HG02938 (cell line): ENCODE results near the gene SLC38A3.
"Not testable (repeated sequence)": the region's sequence is repeated elsewhere in the genome, so short reads cannot be mapped to it uniquely, and the experiment has no call there.

Experiments
- ATAC-seq: cut with Tn5 transposase; IDR thresholded peaks from one replicate; pipeline ENCODE4 v1.9.1; 2021; ENCODE audit warnings: mild to moderate bottlenecking, moderate library complexity; ENCODE audit not compliant: unreplicated experiment

The SLC38A3 gene

DNA sequence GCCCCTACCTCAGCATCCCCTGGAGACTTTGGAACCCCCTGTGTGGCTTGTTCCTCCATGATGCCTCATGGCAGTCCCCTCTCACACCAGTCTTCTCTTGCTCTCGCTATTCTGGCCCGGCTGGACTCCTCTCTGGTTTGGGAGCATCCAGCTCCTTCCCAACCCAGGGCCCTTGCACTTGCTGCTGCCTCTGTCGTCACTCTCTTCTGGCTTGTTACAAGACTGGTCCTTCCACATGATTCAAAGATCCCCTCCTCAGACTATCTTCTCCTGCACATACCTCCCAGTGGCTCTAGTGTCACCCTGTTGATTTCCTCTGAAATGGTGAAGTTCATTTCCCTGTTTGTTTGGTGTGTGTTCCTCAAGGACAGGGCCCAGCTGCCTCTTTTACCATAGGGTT lies 24.4 kb downstream of the SLC38A3 start:
- ATAC-seq: no peak

DNA sequence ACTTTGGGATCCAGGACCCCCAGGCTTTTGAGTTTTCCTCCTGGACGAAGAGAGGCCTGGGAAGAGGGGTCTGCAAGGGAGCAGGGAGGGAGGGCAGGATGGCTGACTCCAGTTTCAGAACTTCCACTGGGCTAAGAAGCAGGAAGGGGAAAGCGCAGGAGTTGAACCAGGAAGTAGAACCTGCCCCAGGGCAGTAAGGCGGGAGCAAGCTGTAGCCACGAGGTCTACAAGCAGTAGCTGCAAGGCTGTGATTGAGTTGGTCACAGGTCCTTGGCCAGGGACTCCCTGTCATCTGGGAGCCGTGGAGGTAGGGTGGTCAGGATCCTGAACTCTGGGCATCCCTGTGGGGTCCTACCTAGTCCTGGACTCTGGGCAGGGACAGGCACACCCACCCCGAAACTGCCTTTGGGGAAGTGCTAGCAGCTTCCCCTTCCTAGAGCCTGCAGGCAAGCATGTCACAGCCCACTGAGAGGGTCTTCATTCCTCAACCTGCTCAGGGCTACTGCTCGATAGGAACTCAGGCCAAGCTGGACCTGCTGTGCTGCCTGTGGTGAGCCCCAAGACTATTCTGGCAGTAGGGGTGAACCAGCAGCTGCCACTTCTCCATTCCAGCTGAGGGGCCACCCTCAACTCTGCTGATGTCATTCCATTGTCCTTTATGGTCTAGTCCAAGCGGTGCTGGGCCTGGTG lies 25.2 kb downstream of the SLC38A3 start:
- ATAC-seq: no peak

DNA sequence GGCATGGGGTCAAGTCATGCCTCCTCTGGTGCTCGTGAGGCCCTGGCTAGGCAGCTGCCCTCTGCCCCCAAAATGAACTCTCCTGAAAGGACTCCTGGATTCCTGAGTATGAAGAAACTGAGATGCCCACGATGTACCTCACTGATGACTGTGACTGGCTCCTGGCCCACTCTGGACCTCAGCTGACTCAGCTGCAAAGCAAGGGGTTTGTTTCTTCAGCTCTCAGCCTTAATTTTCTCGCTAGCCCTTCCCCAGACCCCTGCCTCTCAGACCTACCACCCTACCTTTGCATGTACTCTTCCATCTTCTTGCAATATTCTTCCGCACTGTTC lies 25.7 kb downstream of the SLC38A3 start:
- ATAC-seq: no peak

DNA sequence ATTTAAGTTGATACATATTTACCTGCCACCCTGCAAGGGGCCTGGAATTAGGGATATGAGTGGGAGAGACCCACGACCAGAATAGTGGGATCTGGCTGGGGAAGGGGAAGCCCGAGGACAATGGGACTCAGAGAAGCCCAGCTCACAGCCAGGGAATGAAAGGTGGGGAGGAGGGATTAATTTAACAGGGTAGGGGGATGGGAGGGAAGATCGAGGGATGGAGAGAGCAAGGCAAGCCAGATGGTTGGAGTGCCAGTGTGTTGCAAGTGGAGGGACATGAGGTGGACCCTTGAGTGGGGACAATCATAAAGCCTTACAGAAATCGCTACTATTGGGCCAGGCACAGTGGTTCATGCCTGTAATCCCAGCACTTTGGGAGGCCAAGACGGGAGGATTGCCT lies 26.5 kb downstream of the SLC38A3 start:
- no peak for ATAC-seq

DNA sequence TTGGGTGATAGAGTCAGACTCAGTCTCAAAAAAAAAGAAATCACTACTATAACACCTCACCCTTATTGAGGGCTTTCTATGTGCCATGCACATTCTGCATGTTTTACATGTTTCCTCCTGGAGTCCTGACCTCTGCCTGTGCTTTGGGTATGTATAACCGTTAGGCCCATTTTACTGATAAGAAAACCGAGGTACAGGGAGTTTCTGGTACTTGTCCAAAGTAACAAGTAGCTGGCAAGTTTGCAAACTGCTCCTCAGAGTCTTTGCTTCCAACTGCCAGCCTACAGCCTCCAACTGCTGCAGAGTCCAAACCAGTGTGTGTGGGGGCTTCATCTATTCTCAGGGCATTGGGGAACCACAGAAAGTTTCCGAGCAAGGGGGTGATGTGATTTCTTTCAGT lies 27.2 kb downstream of the SLC38A3 start:
- no peak for ATAC-seq

DNA sequence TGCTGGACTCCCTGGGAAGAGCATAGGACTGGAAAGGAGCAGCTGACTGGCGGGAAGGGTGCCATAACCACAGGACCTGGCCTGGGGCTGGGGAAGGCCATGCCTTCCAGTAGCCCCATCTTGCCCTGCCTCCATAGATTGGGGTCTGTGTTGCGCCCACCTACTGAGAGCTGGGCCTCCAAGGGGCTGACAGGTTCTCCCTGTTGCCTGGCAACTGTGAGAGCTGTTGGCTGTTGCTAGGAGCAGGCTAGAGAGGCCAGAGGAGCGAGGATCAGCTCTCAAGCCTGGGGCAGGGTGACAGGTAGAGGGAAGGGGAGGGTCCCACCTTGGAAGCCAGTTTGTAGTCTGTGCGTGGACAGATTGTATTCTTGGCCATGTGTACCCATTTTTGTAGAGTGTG lies 28.1 kb downstream of the SLC38A3 start:
- ATAC-seq: no peak

DNA sequence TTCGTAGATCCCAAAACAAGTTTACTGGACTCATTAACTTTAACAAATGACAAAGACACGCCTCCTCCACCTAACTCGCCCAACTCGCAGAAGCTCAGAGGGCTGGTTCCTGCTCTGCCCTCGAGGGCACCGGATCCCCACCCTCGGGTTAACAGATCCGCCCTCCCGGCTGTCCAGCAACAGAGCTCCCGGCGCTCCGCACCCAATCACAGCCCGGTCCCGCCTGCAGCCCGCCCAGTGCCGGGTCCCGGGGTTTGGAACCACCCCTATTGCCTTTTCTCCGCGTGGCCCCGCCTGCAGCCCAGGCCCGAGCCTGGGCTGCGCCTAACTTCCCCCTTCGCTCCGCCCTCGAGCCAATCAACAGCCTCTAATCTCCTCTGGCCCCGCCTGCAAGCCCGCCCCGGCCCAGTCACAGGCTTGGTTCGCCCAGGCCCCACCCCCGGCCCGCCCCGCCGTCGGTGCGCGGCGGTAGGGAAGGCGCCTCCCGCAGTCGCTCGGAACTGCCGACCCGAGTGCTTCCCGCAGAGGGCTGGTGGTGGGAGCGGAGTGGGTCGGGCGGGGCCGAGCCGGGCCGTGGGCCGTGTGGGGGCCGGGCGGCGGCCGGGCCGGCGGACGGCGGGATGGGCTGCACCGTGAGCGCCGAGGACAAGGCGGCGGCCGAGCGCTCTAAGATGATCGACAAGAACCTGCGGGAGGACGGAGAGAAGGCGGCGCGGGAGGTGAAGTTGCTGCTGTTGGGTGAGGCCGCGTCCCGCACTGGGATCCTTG lies 30.8 kb downstream of the SLC38A3 start, which contains the start of gene GNAI2:
Gene GNAI2 (plus strand): TSS at position 489 of the 768 bp plus-strand sequence. CDS start 132 bp downstream, at position 621.
- ATAC-seq: peak; percentile 92

DNA sequence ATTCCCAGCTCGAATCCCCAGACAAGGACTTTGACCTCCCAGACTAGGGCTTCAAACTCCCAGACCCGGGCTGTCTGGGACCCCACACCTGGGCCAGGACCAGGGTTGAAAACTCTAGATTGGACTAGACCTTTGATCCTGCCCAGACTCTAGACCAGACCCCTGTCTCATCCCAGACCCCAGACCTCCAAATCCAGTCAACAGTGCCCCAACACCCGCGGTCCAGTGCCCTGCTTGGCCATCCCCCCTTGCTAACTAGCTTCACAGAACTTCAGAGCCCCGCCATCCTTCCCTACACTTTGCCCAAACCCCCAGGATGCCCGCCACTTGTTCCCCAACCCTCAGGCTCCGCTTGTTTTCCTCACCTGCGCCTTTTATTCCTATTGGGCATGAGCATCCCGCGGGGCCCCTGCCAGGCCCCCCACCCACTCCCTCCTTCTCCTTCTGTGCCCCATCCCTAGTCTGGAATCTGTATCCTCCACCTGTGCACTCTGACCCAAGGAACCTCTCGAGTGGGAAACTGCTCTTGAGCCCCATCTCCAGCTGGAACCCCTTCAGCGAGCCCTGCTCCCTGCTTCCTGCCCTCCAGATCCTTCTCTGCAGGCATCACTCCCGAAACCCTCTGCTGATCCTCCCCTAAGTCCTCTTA lies 31.5 kb downstream of the SLC38A3 start:
- ATAC-seq: no peak

DNA sequence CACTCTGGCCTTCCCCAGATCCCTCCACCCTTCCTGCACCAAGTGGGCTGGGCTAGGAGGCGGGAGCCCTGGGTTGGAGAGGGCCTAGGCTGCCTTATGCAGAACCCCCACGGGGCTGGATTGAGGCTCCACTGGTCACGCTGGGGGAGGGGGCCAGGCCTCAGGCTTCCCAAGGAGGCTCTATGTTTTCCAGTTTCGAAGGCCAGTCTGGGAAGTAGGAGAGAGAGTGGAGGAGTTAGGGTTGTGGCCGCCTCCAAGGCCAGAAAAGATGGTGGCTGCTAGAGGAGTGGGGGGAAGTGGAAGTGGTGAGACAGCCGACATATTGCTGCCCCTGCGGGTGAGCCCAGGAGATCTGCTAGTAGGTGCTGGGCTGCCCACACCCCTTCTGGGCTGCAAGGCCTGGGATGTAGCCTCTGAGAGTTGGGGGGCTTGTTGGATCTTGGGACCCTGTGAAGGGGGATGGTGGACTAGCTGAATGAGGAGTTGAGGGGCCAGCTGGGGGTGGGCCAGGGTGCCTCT lies 32.1 kb downstream of the SLC38A3 start:
- ATAC-seq: no peak

DNA sequence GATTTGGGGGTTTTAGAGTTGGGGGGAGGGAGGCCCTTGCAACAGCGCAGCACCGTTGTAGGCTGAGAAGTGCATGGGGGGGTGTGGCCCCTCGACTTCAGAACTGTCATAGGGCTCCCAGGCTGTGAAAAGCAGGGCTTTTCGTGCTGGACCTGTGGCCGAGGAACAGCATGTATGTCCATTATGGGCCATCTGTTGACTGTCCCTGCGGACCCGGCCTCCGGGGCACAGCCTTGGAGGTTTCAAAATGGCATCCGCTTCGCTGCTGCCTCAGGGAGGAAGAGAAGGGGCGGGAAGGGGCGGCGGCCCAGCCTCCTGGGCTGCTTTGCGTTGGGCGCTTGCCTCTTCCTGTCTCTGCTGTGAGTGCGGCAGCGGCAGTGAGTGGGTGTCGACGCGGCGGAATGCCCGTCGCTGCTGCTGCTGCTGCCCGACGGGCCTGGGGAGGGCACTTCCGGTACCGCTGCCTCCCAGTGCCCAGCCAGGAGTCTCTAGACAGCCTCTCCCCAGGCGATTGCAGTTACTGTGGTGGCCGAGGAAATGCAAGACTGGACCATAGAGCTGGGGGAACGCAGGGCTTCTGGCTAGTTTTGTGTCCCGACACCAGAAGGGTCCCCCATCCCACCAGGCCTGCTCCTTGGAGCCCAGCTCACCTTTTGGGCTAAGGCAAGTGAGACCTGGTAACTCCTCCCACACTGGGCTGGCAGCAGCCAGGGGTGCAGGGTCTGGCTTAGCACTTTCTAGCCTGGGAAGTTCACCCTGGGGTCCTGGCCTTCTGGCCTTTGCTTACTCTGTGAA lies 32.9 kb downstream of the SLC38A3 start:
- ATAC-seq: peak; percentile 30

DNA sequence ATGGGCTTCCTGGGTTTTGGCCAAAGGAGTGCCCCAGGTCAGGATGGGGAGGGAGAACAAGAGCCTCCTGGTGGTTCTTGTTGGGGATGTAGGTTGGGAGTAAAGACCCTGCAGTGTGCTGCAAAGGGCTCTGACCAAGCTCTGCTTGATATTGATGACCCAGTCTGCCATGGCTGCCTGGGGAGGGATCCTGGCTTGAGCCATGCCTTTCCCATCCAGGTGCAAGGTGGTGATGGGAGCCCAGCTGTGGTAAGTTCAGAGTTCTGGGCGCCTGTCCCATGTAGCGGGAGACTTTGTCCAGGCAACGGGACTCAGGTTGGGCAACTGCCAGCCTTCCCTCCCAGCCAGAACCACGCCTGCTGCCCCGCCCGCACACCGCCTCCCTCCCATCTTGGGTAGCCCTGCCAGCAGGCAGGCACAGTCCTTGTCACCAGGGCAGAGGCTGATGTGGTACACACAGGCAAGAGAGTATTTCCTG lies 33.5 kb downstream of the SLC38A3 start:
- no peak for ATAC-seq

DNA sequence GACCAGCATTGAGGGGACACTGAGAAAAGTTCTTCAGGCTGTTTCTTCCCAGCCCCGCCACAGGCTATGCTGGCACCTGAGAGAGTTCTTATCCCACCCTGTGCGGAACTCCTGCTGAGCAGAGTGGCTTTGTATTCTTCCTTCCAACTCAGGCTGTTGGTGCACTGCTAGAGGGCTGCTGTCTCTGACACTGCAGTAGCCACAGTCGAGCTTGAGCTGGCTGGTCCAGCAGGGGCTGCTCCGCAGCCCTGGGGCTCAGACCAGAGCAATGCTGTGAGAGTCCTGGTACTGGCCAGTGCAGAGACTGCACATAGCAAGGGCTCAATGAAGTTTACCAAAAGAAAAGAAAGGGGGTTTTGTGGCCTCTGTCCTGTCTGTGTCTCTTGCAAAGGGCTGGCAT lies 34.6 kb downstream of the SLC38A3 start:
- ATAC-seq: no peak

DNA sequence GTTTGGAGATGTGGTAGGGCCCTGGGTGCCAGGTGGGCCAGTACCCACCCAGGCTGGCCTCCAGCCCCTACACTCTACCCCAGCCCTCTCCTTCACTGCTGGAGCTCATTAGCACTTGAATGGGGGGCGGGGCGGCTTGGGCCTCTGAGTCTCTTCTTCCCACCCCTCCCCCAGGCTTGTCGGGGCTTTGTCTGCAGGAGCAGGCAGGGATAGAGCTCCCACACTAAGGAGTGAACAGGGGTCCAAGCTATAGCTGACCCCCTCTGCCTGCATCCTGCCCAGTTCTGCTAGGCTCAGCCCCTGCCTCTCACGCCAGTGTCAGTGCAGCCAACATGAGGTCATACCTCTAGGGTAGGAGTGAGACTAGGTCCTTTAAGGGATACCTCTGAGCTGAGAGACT lies 36.1 kb downstream of the SLC38A3 start:
- no peak for ATAC-seq

DNA sequence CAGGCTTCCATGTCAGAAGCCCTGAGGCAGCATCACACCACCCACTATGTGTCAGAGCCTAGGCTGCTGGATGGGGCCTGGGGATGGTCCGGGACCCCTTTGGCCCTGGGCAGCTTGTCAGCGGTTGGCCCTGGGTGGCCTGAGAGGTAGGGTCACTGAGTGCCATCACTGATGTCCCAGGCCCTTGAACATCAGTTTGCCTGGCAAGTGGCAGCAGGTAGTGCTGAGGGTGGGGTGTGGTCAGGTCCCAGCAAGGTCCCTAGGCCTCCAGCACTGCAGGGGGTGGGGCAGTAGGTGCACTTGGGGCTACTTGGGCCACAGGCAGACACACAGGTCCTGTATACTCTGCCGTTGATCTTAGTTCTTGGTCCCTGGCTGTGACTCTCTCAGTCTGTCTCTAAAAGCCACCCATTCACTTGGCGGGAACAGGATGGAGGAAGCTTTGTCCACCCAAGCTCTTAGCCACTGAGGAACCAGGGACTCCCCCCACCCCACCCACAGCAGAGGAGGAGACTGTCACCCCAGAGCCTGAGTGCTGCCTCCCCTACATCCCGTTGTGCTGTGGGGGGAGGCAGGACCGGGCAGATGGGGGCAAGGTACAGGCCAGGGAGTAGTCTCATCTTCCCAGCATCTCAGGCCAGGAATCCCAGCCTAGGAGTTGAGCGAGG lies 36.8 kb downstream of the SLC38A3 start:
- no peak for ATAC-seq

DNA sequence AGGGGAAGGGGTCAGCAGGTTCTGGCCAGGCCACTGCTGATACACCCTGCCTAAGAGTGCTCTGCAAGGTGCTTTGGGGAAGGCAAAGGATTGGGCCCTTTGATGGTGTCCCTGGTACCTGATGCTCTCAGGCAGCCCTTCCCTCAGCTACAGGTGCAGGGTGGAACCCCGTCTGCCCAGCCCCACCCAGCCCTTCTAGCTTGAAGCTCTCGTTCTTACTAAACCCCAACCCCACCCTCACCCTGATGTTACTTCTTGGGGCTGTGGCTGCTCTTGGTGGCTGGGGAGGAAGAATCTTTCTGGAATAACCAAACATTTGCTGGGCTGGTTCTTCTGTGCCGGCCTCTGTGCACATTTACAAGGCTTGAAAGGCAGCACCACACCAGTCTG lies 37.3 kb downstream of the SLC38A3 start:
- ATAC-seq: no peak

DNA sequence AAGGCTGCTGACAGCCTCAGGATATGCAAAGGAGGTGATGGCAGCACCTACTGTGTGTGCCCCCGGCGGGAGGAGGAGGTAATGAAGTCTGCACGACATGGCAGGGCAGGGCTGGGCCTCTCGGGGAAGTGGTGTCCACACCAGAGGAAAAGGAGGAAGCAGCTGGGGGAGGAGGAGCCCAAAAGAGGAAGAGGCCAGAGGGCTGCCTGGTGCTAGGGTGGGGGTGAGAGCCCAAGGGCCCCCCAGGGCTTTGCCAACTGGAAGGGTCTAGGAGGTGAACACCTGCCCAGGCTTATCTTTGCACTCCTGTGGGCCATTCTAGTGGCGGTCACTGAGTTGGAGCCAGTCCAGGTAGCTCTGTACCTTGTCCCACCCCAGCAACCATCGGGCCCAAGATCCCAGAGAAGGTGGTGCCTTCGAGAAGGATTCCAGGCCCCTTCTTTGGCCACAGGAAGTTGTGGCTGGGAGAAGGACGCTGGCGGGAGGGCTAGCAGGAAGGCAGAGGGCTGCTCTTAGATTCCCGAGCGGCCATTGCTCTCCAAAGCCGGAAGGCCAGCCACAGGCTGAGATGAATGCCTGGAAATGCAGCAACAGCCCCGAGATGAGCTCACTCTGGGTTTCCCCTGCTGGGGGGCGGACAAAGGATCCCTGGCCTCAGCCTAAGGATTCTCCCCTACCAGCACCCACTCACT lies 37.9 kb downstream of the SLC38A3 start:
- no peak for ATAC-seq

DNA sequence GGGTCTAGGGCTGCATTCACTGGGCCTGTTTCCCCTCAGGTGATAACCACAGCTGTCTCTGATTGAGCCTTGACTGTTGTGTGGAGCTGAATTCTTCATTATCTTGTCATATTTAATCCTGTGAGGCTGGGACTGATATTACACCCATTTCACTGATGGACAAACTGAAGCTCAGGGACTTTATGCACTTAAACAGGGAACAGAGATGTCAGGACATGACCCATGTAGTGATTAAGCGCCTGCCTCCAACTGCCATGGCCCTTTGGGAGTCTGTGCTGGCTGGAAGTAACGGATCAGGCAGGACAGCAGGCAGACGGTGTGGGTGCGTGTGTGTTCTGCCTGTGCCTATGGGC lies 38.4 kb downstream of the SLC38A3 start:
- no peak for ATAC-seq

DNA sequence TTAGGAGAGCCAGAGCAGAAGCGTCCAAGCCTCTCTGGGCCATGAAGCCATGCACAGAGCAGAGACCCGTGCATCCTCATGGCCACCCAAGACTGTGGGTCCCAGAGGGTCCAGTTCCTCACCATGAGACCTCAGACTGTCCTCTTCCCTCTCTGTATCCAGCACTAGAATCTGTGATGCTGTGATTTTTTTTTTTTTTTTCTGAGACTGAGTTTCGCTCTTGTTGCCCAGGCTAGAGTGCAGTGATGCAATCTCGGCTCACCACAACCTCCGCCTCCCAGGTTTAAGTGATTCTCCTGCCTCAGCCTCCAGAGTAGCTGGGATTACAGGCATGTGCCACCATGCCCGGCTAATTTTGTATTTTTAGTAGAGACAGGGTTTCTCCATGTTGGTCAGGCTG lies 39.7 kb downstream of the SLC38A3 start:
- not testable (repeated sequence) for ATAC-seq

DNA sequence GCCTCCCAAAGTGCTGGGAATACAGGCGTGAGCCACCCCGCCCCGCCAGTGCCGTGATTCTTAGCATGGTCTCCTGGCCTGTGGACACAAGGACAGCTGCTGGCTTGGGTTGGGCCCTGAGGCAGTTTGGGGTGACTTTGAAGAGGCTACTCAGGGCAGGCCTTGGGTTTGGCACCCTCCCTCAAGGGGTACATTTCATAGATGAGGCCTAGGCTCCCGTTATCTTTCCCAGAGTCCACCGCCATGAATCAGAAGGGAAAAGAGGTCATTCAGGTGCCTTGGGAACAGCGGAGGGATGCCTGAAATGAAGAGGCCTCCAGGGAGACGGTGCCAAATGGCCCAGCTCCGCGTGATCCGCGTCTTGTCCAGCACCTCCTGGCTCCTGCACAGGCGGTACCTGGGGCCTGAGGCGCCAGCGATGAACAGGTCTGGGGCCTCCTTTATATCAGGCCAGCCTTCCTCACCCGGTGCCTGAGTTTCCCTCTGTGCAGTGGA lies 40.2 kb downstream of the SLC38A3 start:
- no peak for ATAC-seq
